WTC11 (cell line): ENCODE measurements around the gene KRT82. TPM values are rescaled to one million over a fixed set of nuclear protein-coding genes. Genes with fewer than 3 reads are reported as not detected.

Experiments used
- ATAC-seq: fragments of 200-7000 bp; cut with Tn5 transposase; 2 replicates; pipeline ENCODE4 v1.10.0; 2021; ENCODE audit warnings: mild to moderate bottlenecking, moderate library complexity
- CTCF ChIA-PET: fragments of 300-600 bp; sonication (Branson Sonifier 250); formaldehyde crosslinking; loops from one replicate; lab custom pipeline; 2021; ENCODE audit warnings: antibody characterized with exemption; lab: Charles Lee
- POLR2A ChIA-PET: fragments of 350-600 bp; sonication (Branson Sonifier 250); formaldehyde crosslinking; loops from one replicate; lab custom pipeline; 2021; ENCODE audit warnings: antibody characterized with exemption; lab: Charles Lee
- DNase-seq: peaks from one replicate; pipeline ENCODE4 v3.0.0; 2021; ENCODE audit warnings: low spot score
- H3K27ac Mint-ChIP-seq: 2 replicates; pipeline ENCODE4 v1.8.0; 2021; ENCODE audit warnings: mixed read lengths
- H3K27me3 Mint-ChIP-seq: 2 replicates; pipeline ENCODE4 v1.8.0; 2021; ENCODE audit warnings: low read depth, mild to moderate bottlenecking, moderate library complexity, mixed read lengths
- H3K36me3 Mint-ChIP-seq: 2 replicates; pipeline ENCODE4 v1.8.0; 2021; ENCODE audit warnings: mixed read lengths
- H3K4me1 Mint-ChIP-seq: 2 replicates; pipeline ENCODE4 v1.8.0; 2022; ENCODE audit warnings: mixed read lengths
- H3K4me3 Mint-ChIP-seq: 2 replicates; pipeline ENCODE4 v1.8.0; 2021; ENCODE audit warnings: mild to moderate bottlenecking, moderate library complexity, mixed read lengths
- H3K9me3 Mint-ChIP-seq: 2 replicates; pipeline ENCODE4 v1.8.0; 2021; ENCODE audit warnings: mixed read lengths
- CREB1 ChIP-seq: sonication (generic); formaldehyde crosslinking; IDR thresholded peaks from 2 replicates; pipeline ENCODE4 v1.8.0; 2023; ENCODE audit warnings: mild to moderate bottlenecking, missing genetic modification reagents
- EMX1 ChIP-seq: fragments of 250-450 bp; sonication (Bioruptor Pico); IDR thresholded peaks from 2 replicates; pipeline ENCODE4 v1.8.0; 2021; ENCODE audit warnings: mild to moderate bottlenecking
- FOXJ3 ChIP-seq: sonication (generic); formaldehyde crosslinking; IDR thresholded peaks from 2 replicates; pipeline ENCODE4 v1.9.0; 2021; ENCODE audit warnings: missing genetic modification reagents, mild to moderate bottlenecking, borderline replicate concordance
- HMGA2 ChIP-seq: fragments of 250-450 bp; sonication (Bioruptor Pico); IDR thresholded peaks from 2 replicates; pipeline ENCODE4 v1.4.0; 2021; ENCODE audit warnings: mild to moderate bottlenecking, moderate library complexity
- IRF2 ChIP-seq: sonication (generic); formaldehyde crosslinking; IDR thresholded peaks from 2 replicates; pipeline ENCODE4 v1.8.0; 2022; ENCODE audit warnings: low read depth, missing genetic modification reagents, borderline replicate concordance
- JAZF1 ChIP-seq: fragments of 250-450 bp; sonication (Bioruptor Pico); IDR thresholded peaks from 2 replicates; pipeline ENCODE4 v1.9.0; 2021; ENCODE audit warnings: moderate library complexity, mild to moderate bottlenecking, inconsistent platforms
- NFYB ChIP-seq: sonication (generic); formaldehyde crosslinking; conservative IDR thresholded peaks from 2 replicates; pipeline ENCODE4 v1.8.0; 2022; ENCODE audit warnings: low read depth, missing genetic modification reagents
- SMAD4 ChIP-seq: sonication (generic); formaldehyde crosslinking; IDR thresholded peaks from 2 replicates; pipeline ENCODE4 v1.8.0; 2022; ENCODE audit warnings: mild to moderate bottlenecking, missing genetic modification reagents
- TCF7 ChIP-seq: sonication (generic); formaldehyde crosslinking; IDR thresholded peaks from 2 replicates; pipeline ENCODE4 v1.8.0; 2022; ENCODE audit warnings: mild to moderate bottlenecking, low read depth, missing genetic modification reagents, moderate library complexity
- ZBTB21 ChIP-seq: sonication (generic); formaldehyde crosslinking; IDR thresholded peaks from 2 replicates; pipeline ENCODE4 v1.8.1; 2023; ENCODE audit warnings: mild to moderate bottlenecking, missing genetic modification reagents, borderline replicate concordance
- ZNF121 ChIP-seq: sonication (generic); formaldehyde crosslinking; IDR thresholded peaks from 2 replicates; pipeline ENCODE4 v1.8.0; 2023; ENCODE audit warnings: missing genetic modification reagents
- ZNF219 ChIP-seq: sonication (generic); formaldehyde crosslinking; IDR thresholded peaks from 2 replicates; pipeline ENCODE4 v1.8.0; 2023; ENCODE audit warnings: missing genetic modification reagents, mild to moderate bottlenecking, borderline replicate concordance
- total RNA-seq: library from RNA; stranded (reverse); gene quantifications from 3 replicates; pipeline ENCODE4 v1.2.3, GENCODE V29; 2021
- TF ChIP-seq, protein P1 (sequence below): fragments of 250-450 bp; sonication (Bioruptor Pico); IDR thresholded peaks from 2 replicates; pipeline ENCODE4 v1.9.0; 2021; ENCODE audit warnings: mild to moderate bottlenecking
- TF ChIP-seq, protein P2 (sequence below): sonication (generic); formaldehyde crosslinking; IDR thresholded peaks from 2 replicates; pipeline ENCODE4 v1.8.1; 2022; ENCODE audit warnings: low read depth, mild to moderate bottlenecking, moderate library complexity, missing genetic modification reagents, borderline replicate concordance
- TF ChIP-seq, protein P3 (sequence below): sonication (generic); formaldehyde crosslinking; IDR thresholded peaks from 2 replicates; pipeline ENCODE4 v1.8.0; 2022; ENCODE audit warnings: mild to moderate bottlenecking, missing genetic modification reagents
- TF ChIP-seq, protein P4 (sequence below): fragments of 250-450 bp; sonication (Bioruptor Pico); IDR thresholded peaks from 2 replicates; pipeline ENCODE4 v1.9.0; 2021; ENCODE audit warnings: mild to moderate bottlenecking, borderline replicate concordance
- TF ChIP-seq, protein P5 (sequence below): sonication (generic); formaldehyde crosslinking; IDR thresholded peaks from 2 replicates; pipeline ENCODE4 v1.8.1; 2023; ENCODE audit warnings: mild to moderate bottlenecking, missing genetic modification reagents
- TF ChIP-seq, protein P6 (sequence below): sonication (generic); formaldehyde crosslinking; IDR thresholded peaks from 2 replicates; pipeline ENCODE4 v1.8.1; 2023; ENCODE audit warnings: mild to moderate bottlenecking, missing genetic modification reagents, borderline replicate concordance

The KRT82 gene
- total RNA-seq, 1 experiment from 2014 or later: not detected

DNA sequence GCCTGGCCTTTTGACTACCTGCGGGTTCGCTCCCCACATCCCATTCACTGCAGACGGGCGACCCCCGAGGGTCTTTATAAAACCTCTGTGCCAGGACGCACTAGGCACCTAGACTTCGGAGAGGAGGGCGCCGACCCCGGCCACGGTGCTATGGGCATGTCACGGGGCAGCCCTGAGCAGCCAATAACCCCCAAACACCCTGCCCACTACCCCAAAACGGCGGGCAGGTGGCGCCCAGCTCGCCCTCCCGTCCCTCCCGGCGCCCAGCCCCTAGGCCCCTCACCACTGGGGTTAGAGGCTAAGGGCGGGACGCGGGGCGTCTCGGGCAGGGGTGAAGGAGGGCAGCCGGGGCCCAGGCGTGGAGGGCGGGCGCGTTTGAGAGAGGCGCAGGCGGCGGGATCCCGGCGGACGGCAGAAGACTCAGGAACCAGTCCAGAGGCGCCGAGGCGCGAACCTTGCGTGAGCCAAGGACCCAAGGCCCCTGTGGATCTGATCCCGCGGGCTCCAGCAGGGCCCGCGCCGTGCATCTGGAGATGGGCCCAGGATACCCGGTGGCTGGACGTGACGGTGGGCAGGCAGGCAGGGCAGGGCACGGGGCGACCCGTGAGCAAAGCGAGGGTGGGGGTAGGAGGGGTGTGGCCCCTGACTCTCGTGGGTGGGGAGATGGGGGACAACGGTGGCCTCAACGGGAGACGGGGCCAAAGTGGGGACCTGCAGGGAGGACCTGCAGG is 49.9 kb downstream of the KRT82 start:
- no peak for ATAC-seq
- no peaks in the 10 kb centered on the region for H3K27me3 Mint-ChIP-seq
- CTCF ChIA-PET: no interaction called here
- TF ChIP-seq ZNF219: no peak
- TF ChIP-seq, protein P1, sequence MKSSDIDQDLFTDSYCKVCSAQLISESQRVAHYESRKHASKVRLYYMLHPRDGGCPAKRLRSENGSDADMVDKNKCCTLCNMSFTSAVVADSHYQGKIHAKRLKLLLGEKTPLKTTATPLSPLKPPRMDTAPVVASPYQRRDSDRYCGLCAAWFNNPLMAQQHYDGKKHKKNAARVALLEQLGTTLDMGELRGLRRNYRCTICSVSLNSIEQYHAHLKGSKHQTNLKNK: no peak
- no peak for TF ChIP-seq HMGA2 (CRISPR knock-in tag)
- H3K27ac Mint-ChIP-seq: no peak overlapping the region
- no peaks in the 10 kb centered on the region for H3K9me3 Mint-ChIP-seq
- H3K4me3 Mint-ChIP-seq: no peak overlapping the region
- no peak for DNase-seq
- POLR2A ChIA-PET: no interaction called here
- H3K36me3 Mint-ChIP-seq: no peaks in the 10 kb centered on the region
- peaks cover 18% of the 10 kb centered on the region; the same call in 1 of the 2 replicates for H3K4me1 Mint-ChIP-seq

DNA sequence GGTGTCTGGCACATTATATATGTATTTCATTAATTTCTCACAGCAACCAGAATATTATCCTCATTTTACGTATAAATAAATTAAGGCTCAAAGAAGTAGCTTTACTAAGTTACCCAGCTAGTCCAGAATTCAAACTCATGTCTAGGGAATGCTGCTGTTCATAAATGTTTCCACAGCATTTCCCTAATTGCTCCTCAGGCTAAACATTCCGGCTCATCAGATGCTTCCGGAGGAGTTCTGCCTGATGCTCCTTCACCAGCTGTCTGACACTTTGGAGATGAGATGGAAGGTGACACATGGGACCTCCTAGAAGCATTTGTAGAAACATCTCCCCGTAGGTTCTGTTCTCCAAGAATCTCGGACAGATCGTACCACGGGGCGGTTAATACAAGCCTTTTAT is 51.0 kb downstream of the KRT82 start:
- POLR2A ChIA-PET: no interaction called here
- CTCF ChIA-PET: no interaction called here
- H3K36me3 Mint-ChIP-seq: no peaks in the 10 kb centered on the region
- H3K9me3 Mint-ChIP-seq: no peaks in the 10 kb centered on the region
- H3K4me3 Mint-ChIP-seq: no peak overlapping the region
- TF ChIP-seq CREB1 (CRISPR knock-in tag) (no peak), ZNF121 (CRISPR knock-in tag) (no peak), JAZF1 (CRISPR knock-in tag) (no peak), ZBTB21 (CRISPR knock-in tag) (no peak), FOXJ3 (CRISPR knock-in tag) (no peak), NFYB (CRISPR knock-in tag) (no peak)
- TF ChIP-seq, protein P2, sequence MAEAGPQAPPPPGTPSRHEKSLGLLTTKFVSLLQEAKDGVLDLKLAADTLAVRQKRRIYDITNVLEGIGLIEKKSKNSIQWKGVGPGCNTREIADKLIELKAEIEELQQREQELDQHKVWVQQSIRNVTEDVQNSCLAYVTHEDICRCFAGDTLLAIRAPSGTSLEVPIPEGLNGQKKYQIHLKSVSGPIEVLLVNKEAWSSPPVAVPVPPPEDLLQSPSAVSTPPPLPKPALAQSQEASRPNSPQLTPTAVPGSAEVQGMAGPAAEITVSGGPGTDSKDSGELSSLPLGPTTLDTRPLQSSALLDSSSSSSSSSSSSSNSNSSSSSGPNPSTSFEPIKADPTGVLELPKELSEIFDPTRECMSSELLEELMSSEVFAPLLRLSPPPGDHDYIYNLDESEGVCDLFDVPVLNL: no peak
- TF ChIP-seq, protein P3, sequence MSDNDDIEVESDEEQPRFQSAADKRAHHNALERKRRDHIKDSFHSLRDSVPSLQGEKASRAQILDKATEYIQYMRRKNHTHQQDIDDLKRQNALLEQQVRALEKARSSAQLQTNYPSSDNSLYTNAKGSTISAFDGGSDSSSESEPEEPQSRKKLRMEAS (CRISPR knock-in tag): no peak
- TF ChIP-seq, protein P4, sequence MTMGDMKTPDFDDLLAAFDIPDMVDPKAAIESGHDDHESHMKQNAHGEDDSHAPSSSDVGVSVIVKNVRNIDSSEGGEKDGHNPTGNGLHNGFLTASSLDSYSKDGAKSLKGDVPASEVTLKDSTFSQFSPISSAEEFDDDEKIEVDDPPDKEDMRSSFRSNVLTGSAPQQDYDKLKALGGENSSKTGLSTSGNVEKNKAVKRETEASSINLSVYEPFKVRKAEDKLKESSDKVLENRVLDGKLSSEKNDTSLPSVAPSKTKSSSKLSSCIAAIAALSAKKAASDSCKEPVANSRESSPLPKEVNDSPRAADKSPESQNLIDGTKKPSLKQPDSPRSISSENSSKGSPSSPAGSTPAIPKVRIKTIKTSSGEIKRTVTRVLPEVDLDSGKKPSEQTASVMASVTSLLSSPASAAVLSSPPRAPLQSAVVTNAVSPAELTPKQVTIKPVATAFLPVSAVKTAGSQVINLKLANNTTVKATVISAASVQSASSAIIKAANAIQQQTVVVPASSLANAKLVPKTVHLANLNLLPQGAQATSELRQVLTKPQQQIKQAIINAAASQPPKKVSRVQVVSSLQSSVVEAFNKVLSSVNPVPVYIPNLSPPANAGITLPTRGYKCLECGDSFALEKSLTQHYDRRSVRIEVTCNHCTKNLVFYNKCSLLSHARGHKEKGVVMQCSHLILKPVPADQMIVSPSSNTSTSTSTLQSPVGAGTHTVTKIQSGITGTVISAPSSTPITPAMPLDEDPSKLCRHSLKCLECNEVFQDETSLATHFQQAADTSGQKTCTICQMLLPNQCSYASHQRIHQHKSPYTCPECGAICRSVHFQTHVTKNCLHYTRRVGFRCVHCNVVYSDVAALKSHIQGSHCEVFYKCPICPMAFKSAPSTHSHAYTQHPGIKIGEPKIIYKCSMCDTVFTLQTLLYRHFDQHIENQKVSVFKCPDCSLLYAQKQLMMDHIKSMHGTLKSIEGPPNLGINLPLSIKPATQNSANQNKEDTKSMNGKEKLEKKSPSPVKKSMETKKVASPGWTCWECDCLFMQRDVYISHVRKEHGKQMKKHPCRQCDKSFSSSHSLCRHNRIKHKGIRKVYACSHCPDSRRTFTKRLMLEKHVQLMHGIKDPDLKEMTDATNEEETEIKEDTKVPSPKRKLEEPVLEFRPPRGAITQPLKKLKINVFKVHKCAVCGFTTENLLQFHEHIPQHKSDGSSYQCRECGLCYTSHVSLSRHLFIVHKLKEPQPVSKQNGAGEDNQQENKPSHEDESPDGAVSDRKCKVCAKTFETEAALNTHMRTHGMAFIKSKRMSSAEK (CRISPR knock-in tag): no peak
- TF ChIP-seq, protein P5, sequence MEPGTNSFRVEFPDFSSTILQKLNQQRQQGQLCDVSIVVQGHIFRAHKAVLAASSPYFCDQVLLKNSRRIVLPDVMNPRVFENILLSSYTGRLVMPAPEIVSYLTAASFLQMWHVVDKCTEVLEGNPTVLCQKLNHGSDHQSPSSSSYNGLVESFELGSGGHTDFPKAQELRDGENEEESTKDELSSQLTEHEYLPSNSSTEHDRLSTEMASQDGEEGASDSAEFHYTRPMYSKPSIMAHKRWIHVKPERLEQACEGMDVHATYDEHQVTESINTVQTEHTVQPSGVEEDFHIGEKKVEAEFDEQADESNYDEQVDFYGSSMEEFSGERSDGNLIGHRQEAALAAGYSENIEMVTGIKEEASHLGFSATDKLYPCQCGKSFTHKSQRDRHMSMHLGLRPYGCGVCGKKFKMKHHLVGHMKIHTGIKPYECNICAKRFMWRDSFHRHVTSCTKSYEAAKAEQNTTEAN: no peak
- no peak for DNase-seq
- H3K4me1 Mint-ChIP-seq: peaks cover 18% of the 10 kb centered on the region; the same call in 1 of the 2 replicates
- ATAC-seq: no peak
- no peaks in the 10 kb centered on the region for H3K27me3 Mint-ChIP-seq
- no peak overlapping the region for H3K27ac Mint-ChIP-seq

DNA sequence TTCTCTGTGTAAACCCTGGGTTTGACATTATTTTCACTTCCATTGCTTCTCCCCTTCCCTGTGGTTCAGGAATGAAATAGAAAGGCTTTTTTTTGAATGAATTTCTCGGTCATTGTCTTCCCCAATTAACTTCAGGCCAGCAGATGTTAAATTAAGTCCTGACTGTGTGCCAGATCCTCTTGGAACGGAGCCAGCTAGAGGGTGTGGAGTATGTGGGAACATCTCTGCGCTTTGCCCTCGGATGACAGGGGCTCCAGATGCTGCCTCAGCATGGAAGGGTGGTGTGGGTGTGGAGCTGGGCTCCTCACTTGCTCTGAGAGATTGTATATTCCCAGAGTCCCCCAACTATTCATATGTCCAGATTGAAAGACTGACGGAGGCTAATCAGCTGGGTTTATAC is 51.9 kb downstream of the KRT82 start:
- Mint-ChIP-seq H3K27ac (no peak overlapping the region), H3K4me3 (no peak overlapping the region), H3K36me3 (no peaks in the 10 kb centered on the region), H3K9me3 (no peaks in the 10 kb centered on the region), H3K4me1 (peaks cover 18% of the 10 kb centered on the region; the same call in 1 of the 2 replicates), H3K27me3 (no peaks in the 10 kb centered on the region)
- POLR2A ChIA-PET: no interaction called here
- no peak for ATAC-seq
- DNase-seq: no peak
- CTCF ChIA-PET: interaction anchor here (0.8 kb wide), 1 partner anchor 26 kb away, joined by 3 read pairs; no protein-coding TSS in a partner anchor
- TF ChIP-seq CREB1 (CRISPR knock-in tag) (no peak), EMX1 (CRISPR knock-in tag) (no peak), IRF2 (CRISPR knock-in tag) (no peak), TCF7 (CRISPR knock-in tag) (no peak), SMAD4 (CRISPR knock-in tag) (no peak)
- TF ChIP-seq, protein P6, sequence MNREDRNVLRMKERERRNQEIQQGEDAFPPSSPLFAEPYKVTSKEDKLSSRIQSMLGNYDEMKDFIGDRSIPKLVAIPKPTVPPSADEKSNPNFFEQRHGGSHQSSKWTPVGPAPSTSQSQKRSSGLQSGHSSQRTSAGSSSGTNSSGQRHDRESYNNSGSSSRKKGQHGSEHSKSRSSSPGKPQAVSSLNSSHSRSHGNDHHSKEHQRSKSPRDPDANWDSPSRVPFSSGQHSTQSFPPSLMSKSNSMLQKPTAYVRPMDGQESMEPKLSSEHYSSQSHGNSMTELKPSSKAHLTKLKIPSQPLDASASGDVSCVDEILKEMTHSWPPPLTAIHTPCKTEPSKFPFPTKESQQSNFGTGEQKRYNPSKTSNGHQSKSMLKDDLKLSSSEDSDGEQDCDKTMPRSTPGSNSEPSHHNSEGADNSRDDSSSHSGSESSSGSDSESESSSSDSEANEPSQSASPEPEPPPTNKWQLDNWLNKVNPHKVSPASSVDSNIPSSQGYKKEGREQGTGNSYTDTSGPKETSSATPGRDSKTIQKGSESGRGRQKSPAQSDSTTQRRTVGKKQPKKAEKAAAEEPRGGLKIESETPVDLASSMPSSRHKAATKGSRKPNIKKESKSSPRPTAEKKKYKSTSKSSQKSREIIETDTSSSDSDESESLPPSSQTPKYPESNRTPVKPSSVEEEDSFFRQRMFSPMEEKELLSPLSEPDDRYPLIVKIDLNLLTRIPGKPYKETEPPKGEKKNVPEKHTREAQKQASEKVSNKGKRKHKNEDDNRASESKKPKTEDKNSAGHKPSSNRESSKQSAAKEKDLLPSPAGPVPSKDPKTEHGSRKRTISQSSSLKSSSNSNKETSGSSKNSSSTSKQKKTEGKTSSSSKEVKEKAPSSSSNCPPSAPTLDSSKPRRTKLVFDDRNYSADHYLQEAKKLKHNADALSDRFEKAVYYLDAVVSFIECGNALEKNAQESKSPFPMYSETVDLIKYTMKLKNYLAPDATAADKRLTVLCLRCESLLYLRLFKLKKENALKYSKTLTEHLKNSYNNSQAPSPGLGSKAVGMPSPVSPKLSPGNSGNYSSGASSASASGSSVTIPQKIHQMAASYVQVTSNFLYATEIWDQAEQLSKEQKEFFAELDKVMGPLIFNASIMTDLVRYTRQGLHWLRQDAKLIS (CRISPR knock-in tag): no peak
